Esophagus muscularis mucosa (tissue), 4 donors: ENCODE results near the gene TUBGCP2.

Experiments used
- CTCF ChIP-seq, 3 experiments: fragments of 200-600 bp in 2 of 3; fragments of 450-650 bp in 1 of 3; sonication (generic) in 2 of 3; IDR thresholded peaks; one replicate each; pipeline ENCODE4 v1.5.1; 2017 to 2019; ENCODE audit warnings: antibody characterized with exemption in 3 of 3, mild to moderate bottlenecking in 2 of 3, moderate library complexity in 1 of 3
- EP300 ChIP-seq: sonication (generic); formaldehyde crosslinking; IDR thresholded peaks from one replicate; pipeline ENCODE4 v1.6.1; 2017; ENCODE audit warnings: antibody characterized with exemption
- POLR2A ChIP-seq: fragments of 450-650 bp; IDR thresholded peaks from one replicate; pipeline ENCODE4 v1.6.1; 2017; ENCODE audit warnings: antibody characterized with exemption, moderate library complexity, mild to moderate bottlenecking, low read depth
- POLR2AphosphoS5 ChIP-seq, 2 donors: sonication (generic); formaldehyde crosslinking; IDR thresholded peaks; one replicate each; pipeline ENCODE4 v1.6.1; 2017; ENCODE audit warnings: antibody characterized with exemption in 2 of 2

GRCh38 chr10:133281084-133281483 lies 27.6 kb downstream of the TUBGCP2 start:
- TF ChIP-seq POLR2AphosphoS5 (IDR thresholded peaks at IDR 0.05) (no peak), CTCF (IDR thresholded peaks at IDR 0.05) (no peak), POLR2A (no peak), EP300 (no peak)
